Measurements from ENCODE around the gene NLRX1.
"Not testable (repeated sequence)": the region's sequence is repeated elsewhere in the genome, so short reads cannot be mapped to it uniquely, and the experiment has no call there.

Gene NLRX1, protein sequence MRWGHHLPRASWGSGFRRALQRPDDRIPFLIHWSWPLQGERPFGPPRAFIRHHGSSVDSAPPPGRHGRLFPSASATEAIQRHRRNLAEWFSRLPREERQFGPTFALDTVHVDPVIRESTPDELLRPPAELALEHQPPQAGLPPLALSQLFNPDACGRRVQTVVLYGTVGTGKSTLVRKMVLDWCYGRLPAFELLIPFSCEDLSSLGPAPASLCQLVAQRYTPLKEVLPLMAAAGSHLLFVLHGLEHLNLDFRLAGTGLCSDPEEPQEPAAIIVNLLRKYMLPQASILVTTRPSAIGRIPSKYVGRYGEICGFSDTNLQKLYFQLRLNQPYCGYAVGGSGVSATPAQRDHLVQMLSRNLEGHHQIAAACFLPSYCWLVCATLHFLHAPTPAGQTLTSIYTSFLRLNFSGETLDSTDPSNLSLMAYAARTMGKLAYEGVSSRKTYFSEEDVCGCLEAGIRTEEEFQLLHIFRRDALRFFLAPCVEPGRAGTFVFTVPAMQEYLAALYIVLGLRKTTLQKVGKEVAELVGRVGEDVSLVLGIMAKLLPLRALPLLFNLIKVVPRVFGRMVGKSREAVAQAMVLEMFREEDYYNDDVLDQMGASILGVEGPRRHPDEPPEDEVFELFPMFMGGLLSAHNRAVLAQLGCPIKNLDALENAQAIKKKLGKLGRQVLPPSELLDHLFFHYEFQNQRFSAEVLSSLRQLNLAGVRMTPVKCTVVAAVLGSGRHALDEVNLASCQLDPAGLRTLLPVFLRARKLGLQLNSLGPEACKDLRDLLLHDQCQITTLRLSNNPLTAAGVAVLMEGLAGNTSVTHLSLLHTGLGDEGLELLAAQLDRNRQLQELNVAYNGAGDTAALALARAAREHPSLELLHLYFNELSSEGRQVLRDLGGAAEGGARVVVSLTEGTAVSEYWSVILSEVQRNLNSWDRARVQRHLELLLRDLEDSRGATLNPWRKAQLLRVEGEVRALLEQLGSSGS

DNA sequence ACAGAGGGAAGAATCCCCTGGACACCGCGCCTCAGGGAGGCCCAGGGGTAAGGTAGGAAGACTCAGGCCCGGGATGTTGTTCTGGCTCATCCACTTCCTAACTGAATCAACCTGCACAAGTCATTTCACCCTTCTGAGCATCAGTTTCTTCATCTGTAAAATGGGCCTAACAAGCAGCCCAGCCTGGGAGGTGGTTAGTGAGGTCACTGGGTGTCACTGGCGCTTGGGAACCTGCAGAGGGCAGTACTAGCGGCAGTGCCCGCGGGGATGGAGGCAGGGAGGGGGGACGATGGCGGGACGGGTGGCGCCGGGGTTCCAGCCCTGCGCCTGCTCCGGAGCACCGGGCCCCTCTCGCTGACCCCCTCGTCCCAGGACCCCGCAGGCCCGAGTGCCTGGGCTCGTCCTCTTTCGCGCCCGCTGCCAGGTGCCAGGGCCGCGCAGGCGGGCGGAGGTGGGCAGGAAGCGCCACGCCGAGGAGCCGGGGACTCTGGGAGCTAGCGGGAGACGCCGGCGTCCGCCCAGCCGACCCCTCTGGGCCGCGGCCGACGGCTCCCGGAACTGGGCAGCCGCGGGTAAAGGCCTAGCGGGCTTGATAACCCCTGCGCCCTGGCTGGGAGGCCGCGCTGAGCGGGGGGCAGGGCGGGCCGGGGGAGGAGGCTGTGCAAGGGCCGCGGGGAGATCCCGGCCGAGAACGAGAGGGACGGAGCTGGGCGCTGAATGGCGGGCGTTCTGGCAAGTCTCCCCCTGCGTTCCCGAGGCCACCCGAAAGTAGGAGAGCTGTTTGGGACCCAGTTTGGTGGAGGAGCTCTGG lies at the start of gene NLRX1:
NLRX1 (plus strand) TSS at position 255 of the 811 bp plus-strand sequence. CDS start 2,679 bp downstream, outside the sequence.
- H3K4me3 Mint-ChIP-seq: peak within 1 kb of the TSS; percentile 96 to 97
- H3K4me1 Mint-ChIP-seq: peaks cover 22% of the 10 kb centered on the region
- H3K9me3 Mint-ChIP-seq: no peaks in the 10 kb centered on the region
- H3K27ac Mint-ChIP-seq: peak within 1 kb of the TSS; percentile 96 to 97
- H3K27me3 Mint-ChIP-seq: no peaks in the 10 kb centered on the region
- DNase-seq: peak; percentile 84 to 88
- peak; percentile 94 for ATAC-seq

DNA sequence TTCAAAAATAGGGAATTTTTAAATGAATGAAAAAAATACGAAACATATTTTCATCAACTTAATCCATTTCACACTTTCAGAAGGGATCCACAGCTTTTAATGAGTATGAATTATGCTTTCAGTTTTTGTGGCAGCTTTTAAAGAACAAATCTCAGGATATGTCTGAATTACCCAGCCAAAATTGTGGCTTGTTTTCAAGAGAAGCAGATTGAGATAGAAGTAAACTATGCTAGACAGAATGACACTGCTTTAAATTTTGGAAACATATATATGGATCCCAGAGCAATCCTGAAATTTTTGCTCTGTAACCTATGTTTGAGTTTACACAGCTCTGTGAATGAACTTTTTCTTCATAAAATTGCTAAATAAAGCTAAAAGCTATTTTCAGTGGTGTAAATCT lies 49.6 kb upstream of the NLRX1 start:
- Mint-ChIP-seq H3K27ac (no peak overlapping the region), H3K4me3 (no peak overlapping the region), H3K27me3 (no peaks in the 10 kb centered on the region), H3K4me1 (peaks cover 65% of the 10 kb centered on the region), H3K9me3 (no peaks in the 10 kb centered on the region)
- DNase-seq (no peak), ATAC-seq (no peak)

DNA sequence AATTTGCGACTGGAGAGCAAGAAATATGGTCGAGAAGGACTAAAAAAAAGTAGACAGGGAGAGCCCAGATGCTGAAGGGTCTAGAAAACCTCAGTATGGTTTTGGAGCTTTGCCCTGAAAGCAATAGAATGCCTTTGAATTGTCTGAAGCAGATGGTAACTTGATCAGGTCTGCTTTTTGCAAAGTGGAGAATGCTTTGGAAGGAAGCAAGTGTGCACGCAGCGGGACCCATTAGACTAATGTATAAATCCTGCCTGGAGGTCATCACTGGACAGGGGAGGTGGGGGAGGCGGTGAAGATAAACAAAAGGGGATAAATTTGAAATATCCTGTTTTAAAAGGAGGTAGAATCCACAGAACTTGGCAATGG lies 47.9 kb upstream of the NLRX1 start:
- peak overlapping the region; percentile 95 for H3K4me3 Mint-ChIP-seq
- peak overlapping the region; percentile 88 to 96 for H3K27ac Mint-ChIP-seq
- no peak for ATAC-seq
- DNase-seq: no peak
- peaks cover 58% of the 10 kb centered on the region for H3K4me1 Mint-ChIP-seq
- H3K27me3 Mint-ChIP-seq: no peaks in the 10 kb centered on the region
- H3K9me3 Mint-ChIP-seq: no peaks in the 10 kb centered on the region

DNA sequence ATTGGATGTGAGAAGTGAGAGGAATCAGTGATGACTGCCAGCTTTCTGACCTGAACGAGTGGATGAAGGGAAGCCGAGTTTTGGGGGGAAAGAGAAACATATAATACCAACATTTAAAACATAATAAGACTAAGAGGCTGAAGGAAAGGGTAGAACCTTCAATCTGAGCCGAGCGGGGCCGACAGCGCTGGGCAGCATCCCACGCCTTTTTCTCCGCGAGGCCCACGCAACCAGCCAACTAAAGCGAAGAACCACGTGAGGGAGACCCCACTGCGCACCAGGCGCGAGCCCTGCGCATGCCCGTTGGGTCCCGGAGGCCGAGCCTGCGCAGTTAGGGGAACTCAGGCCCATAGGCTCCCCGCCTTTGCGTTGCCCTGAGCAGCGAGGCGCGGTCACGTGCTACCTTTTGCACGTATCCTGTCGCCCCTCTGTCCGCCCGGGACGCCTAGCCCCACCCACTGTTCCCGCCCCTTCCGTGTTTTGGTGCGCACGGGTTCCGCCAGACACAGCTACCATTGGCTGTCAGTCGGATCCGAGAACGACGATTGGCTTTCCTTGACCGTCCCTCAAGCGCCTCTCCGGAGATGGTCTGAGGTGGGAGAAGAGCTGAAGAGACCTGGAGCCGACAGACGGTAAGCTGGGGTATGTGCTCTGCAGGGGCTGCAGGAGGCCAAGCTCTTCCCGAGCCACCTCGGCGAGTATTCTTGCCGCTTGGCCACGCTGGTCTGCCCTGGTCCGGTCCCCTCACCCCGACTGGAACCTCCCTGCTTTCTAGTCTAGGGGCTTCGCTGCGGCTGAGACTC lies 47.3 kb upstream of the NLRX1 start, which contains the start of gene HINFP:
HINFP (plus strand) TSS at position 573 of the 803 bp plus-strand sequence. CDS start 5,365 bp downstream, outside the sequence.
- ATAC-seq: peak; percentile 97
- no peaks in the 10 kb centered on the region for H3K27me3 Mint-ChIP-seq
- H3K4me1 Mint-ChIP-seq: peaks cover 52% of the 10 kb centered on the region

DNA sequence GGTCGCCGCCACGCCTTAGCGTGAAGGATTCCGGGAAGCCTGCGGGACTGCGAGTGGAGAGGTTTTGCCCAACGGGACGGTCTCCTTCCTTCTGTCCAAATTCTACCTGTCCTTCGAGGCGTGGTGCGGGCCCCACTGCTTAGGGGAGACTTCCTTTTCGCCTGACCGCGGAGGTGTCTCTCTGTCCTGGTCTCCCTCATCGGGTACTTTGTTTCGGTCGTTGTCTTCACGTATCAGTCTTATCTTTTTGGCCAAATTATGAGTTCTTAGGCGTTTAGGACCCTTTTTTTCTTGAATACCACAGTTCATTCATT lies 46.8 kb upstream of the NLRX1 start:
- H3K4me1 Mint-ChIP-seq: peaks cover 50% of the 10 kb centered on the region
- peak overlapping the region; percentile 64 to 88 for H3K27ac Mint-ChIP-seq
- no peak for DNase-seq
- H3K27me3 Mint-ChIP-seq: no peaks in the 10 kb centered on the region
- peak; percentile 27 for ATAC-seq
- H3K9me3 Mint-ChIP-seq: no peaks in the 10 kb centered on the region
- H3K4me3 Mint-ChIP-seq: peak overlapping the region; percentile 95

More for the DNA sequence above, 47.3 kb upstream of the NLRX1 start, which contains the start of gene HINFP:
- peak; percentile 98 to 99 for DNase-seq
- Mint-ChIP-seq H3K27ac (peak within 1 kb of the TSS; percentile 88 to 96), H3K4me3 (peak within 1 kb of the TSS; percentile 95), H3K9me3 (no peaks in the 10 kb centered on the region)

DNA sequence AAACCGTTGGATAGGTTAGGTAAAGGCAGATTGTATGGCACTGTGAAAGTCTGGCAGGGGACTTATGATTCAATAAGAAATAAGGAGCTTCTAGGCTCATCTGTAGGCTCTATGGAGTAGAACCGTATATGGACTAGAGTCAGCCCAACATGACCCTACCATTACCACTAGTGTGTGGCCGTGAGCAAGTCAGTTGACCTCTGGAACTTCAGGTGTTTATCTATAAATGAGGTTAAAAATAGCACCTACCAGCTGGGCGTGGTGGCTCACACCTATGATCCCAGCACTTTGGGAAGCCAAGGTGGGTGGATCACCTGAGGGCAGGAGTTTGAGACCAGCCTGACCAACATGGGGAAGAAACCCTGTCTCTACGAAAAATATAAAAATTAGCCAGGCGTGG lies 42.7 kb upstream of the NLRX1 start:
- Mint-ChIP-seq H3K4me1 (peaks cover 52% of the 10 kb centered on the region), H3K4me3 (no peak overlapping the region), H3K27ac (peak overlapping the region in 1 of 2 donors; percentile 13), H3K9me3 (no peaks in the 10 kb centered on the region), H3K27me3 (no peaks in the 10 kb centered on the region)
- DNase-seq (no peak), ATAC-seq (no peak)

DNA sequence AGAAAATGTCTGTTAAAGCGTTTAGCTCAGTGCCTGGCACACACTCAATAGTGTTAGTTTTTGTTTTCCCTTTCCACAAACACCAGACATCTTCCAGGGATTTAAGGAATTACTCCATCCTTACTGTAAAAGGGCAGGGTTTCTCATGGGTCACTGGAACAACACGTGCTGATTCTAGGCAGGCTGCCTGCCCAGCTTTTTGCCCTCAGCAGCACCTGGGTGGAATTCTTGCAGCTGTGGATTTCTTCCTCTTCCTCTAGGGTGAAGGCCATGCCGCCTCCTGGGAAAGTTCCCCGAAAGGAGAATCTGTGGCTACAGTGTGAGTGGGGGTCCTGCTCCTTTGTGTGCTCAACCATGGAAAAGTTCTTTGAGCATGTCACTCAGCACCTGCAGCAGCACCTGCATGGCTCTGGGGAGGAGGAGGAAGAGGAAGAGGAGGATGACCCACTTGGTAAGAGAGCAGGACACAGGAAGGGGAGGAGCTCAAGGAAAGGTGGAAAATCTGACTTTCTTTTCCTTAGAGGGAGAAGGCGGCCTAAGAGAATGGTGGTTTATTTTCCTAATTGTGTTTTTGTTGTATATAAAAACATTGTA lies 41.8 kb upstream of the NLRX1 start:
- no peak for DNase-seq
- Mint-ChIP-seq H3K27me3 (no peaks in the 10 kb centered on the region), H3K27ac (peak overlapping the region in 1 of 2 donors; percentile 69), H3K4me1 (peaks cover 52% of the 10 kb centered on the region), H3K9me3 (no peaks in the 10 kb centered on the region), H3K4me3 (no peak overlapping the region)
- ATAC-seq: no peak

DNA sequence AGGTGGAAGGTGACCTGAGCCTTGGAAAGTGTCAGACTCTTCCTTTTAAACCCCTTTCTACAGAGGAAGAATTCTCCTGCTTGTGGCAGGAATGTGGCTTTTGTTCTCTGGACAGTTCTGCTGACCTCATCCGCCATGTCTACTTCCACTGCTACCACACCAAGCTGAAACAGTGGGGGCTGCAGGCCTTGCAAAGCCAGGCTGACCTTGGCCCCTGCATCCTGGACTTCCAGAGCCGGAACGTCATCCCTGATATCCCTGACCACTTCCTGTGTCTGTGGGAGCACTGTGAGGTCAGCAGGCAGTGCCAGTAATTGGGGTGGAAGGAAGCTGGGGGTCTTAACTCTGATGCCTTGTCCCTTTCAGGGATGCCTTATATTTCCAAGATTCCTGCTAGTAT lies 37.9 kb upstream of the NLRX1 start:
- DNase-seq (no peak), ATAC-seq (no peak)
- Mint-ChIP-seq H3K4me3 (no peak overlapping the region), H3K27me3 (no peaks in the 10 kb centered on the region), H3K27ac (no peak overlapping the region), H3K4me1 (peaks cover 24% of the 10 kb centered on the region), H3K9me3 (no peaks in the 10 kb centered on the region)

DNA sequence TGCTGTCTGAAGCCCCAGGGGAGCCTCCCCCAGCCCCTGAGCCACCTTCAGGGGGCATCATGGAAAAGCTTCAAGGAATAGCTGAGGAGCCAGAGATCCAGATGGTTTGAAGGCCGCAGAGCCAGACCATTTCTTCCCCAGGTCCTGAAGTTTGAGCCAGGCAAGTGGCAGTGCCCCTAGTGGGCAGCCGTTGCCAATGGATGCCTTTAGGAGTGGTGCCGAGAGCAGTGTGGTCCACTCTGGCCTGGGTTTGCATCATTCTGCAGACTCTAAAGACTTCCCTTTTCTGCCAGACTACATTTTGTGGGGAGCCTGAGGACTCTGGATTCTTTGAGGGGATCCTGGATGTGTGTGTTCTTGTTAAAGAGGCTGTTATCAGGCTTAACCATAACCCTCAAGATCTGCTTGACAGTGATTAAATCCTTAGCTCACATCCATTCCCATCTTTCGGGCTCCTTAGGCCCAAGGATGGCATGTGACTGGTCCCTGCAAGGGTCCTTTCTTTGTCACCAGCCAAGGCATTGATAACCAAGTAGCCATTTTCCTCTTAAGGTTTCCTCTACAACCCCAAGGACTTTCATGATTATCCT lies 34.0 kb upstream of the NLRX1 start:
- H3K27ac Mint-ChIP-seq: peak overlapping the region in 1 of 2 donors; percentile 8
- H3K9me3 Mint-ChIP-seq: no peaks in the 10 kb centered on the region
- DNase-seq (no peak), ATAC-seq (peak; percentile 62)
- H3K27me3 Mint-ChIP-seq: no peaks in the 10 kb centered on the region
- H3K4me3 Mint-ChIP-seq: no peak overlapping the region
- peaks cover 14% of the 10 kb centered on the region for H3K4me1 Mint-ChIP-seq

DNA sequence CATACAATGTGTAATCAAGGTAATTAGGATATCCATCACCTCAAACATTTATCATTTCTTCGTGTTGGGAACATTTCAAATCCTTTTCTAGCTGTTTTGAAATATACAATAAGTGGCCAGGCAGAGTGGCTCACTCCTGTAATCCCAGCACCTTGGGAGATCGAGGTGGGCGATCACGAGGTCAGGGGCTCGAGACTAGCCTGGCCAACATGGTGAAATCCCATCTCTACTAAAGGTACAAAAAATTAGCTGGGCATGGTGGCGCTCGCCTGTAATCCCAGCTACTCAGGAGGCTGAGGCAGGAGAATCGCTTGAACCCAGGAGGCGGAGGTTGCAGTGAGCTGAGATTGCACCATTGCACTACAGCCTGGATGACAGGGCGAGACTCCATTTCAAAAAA lies 29.2 kb upstream of the NLRX1 start:
- H3K27ac Mint-ChIP-seq, ATAC-seq, H3K9me3 Mint-ChIP-seq, H3K4me1 Mint-ChIP-seq, H3K4me3 Mint-ChIP-seq, DNase-seq: not testable (repeated sequence)
- H3K27me3 Mint-ChIP-seq: peaks cover 12% of the 10 kb centered on the region

DNA sequence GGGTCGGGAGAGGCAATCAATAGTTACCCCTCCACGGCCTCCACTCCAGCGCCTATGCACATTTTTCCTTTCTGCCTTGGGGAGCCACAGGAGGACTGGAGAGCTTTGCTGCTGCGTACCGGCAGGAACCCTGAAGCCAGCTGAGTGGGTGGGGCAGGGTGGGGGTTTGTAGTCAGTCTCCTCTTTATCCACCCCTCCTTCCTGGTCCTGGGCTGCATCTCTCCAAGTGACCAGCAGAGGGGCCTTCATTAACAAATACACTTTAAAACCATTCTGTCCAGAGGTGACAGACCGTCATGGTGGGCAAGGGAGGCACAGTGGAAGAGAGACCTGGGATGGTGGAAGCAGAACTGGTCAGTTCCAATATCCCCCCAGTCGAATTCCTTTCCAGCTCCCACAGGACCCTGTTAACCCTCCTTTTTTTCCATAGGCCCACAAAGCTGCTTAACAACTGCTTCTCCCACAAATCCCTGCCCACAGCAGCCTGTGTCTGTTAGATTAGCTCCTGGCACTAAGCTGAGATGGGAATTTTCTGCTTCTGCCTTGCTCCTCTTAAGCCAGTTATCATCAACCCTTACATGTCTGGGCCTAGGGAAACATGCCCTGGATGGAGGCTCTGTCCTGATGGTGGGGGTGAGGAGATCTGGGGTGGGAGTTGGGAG lies 23.6 kb upstream of the NLRX1 start:
- ATAC-seq: peak; percentile 64
- H3K4me3 Mint-ChIP-seq: no peak overlapping the region
- DNase-seq: peak in 1 of 2 donors; percentile 28

DNA sequence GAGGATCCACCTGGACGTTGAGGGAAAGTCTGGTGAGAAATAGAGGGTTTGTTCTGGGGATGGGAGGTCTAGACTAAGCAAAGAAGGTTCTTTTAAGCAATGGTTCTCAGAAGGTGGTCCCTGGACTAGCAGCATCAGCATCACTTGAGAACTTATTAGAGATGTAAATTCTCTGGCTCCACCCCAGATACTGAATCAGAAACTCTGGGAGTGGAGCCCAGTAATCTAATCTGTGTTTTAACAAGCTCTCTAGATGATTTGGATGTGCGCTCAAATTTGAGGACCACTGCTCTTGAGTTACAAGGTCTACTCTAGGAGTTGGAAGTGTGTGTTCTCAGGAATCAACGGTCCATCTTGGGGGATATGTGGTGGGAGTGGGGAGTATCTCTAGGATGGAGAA lies 23.0 kb upstream of the NLRX1 start:
- Mint-ChIP-seq H3K27ac (no peak overlapping the region), H3K9me3 (no peaks in the 10 kb centered on the region), H3K4me1 (peaks cover 16% of the 10 kb centered on the region), H3K27me3 (peaks cover 63% of the 10 kb centered on the region), H3K4me3 (no peak overlapping the region)
- no peak for DNase-seq
- ATAC-seq: no peak

More for the DNA sequence above, 23.6 kb upstream of the NLRX1 start:
- H3K9me3 Mint-ChIP-seq: no peaks in the 10 kb centered on the region
- H3K4me1 Mint-ChIP-seq: peaks cover 16% of the 10 kb centered on the region
- no peak overlapping the region for H3K27ac Mint-ChIP-seq
- H3K27me3 Mint-ChIP-seq: peaks cover 57% of the 10 kb centered on the region

DNA sequence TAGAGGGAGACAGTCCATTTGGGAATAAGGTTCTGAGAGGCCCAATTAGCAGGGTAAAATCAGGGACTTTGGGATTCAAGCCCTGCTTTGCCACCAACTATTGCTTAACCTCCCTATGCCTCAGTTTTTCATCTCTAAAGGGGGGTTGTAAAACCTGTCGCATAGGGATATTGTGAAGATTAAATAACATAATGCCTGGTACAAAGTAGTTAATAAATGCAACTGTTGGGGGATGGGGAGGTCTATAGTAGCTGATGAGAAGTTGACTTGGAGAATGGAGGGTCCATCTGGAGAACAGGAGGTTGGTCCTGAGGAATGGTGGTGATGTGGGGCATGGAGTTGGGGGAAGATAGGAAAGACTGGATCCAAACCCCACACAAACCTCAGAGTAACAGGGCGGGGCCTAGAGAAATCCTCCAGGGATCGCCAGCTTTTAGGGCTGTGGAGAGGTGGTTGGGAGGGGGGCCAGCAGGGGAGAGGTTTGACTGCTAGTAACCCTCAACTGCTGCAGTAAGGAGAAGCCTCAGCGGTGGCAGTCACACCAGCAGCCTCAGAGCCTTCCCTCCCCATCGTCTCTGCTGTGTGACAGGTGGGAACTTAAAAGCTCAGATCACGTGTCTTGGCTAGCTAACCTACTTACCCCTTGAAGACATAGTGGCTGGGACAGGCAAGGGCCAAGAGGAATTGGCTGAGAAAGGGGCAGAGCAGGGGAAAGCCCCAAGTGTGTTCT lies 20.8 kb upstream of the NLRX1 start:
- H3K27ac Mint-ChIP-seq: no peak overlapping the region
- H3K27me3 Mint-ChIP-seq: peaks cover 74% of the 10 kb centered on the region
- peak overlapping the region; percentile 28 to 81 for H3K4me3 Mint-ChIP-seq
- peaks cover 16% of the 10 kb centered on the region for H3K4me1 Mint-ChIP-seq
- DNase-seq: no peak
- peak; percentile 32 for ATAC-seq
- H3K9me3 Mint-ChIP-seq: no peaks in the 10 kb centered on the region

All from stimulated activated naive CD8-positive, alpha-beta T cell treated with anti-CD3 and anti-CD28 coated beads, Interleukin-15, amount 100 ng/mL, for 72 hours (primary cell).